Hepatocyte (in vitro differentiated cells): ENCODE results near the gene RBM12.
"Not testable (repeated sequence)": the region's sequence is repeated elsewhere in the genome, so short reads cannot be mapped to it uniquely, and the experiment has no call there.

Experiments used
- CTCF ChIP-seq: fragments of 200-600 bp; sonication (generic); IDR thresholded peaks from 2 replicates; pipeline ENCODE4 v1.5.1; 2016; ENCODE audit warnings: antibody characterized with exemption, mild to moderate bottlenecking; ENCODE audit not compliant: poor library complexity
- EZH2 ChIP-seq: fragments of 200-600 bp; sonication (generic); IDR thresholded peaks from 2 replicates; pipeline ENCODE4 v1.6.1; 2016; ENCODE audit warnings: antibody characterized with exemption, mild to moderate bottlenecking, borderline replicate concordance

DNA sequence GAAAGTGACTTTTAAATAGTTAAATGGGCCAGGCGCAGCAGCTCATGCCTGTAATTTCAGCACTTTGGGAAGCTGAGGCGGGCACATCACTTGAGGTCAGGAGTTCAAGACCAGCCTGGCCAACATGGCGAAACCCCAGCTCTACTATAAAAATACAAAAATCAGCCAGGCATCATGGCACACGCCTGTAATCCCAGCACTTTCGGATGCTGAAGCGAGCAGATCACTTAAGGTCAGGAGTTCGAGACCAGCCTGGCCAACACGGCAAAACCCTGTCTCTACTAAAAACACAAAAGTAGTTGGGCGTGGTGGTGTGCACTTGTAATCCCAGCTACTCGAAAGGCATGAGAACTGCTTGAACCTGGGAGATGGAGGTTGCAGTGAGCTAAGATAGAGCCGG is 41.2 kb upstream of the RBM12 start:
- TF ChIP-seq CTCF, EZH2: not testable (repeated sequence)
